ENCODE results near the gene CTSF.
A peak's percentile ranks its signal among the peaks of the same experiment; 100 is the strongest.
"Not testable (repeated sequence)": the region's sequence is repeated elsewhere in the genome, so short reads cannot be mapped to it uniquely, and the experiment has no call there.

CTSF gene

GRCh38 chr11:66589996-66590675, 21.7 kb upstream of the CTSF start:
- DNase-seq (ENCODE audit: low read depth) = no peak

- DNase-seq (ENCODE audit: low read depth) = not testable (repeated sequence)
Measured at GRCh38 chr11:66589315-66589714, 20.9 kb upstream of the CTSF start.

GRCh38 chr11:66586136-66586535, 17.7 kb upstream of the CTSF start:
- no peak for DNase-seq (ENCODE audit: low read depth)

GRCh38 chr11:66585447-66585846, 17.0 kb upstream of the CTSF start:
- DNase-seq (ENCODE audit: low read depth) = not testable (repeated sequence)

GRCh38 chr11:66582565-66583147, 14.2 kb upstream of the CTSF start:
- not testable (repeated sequence) for DNase-seq (ENCODE audit: low read depth)

GRCh38 chr11:66581261-66581660, 12.9 kb upstream of the CTSF start:
- no peak for DNase-seq (ENCODE audit: low read depth)

- no peak for DNase-seq (ENCODE audit: low read depth)
Measured at GRCh38 chr11:66580803-66581202, 12.4 kb upstream of the CTSF start.

GRCh38 chr11:66579017-66579606, 10.7 kb upstream of the CTSF start:
- DNase-seq (ENCODE audit: low read depth) = peak; percentile 53

- DNase-seq (ENCODE audit: low read depth) = no peak
Measured at GRCh38 chr11:66570850-66571180, 2.4 kb upstream of the CTSF start.

GRCh38 chr11:66570079-66570849, 1.9 kb upstream of the CTSF start:
- no peak for DNase-seq (ENCODE audit: low read depth)

GRCh38 chr11:66569076-66569475, 670 bp upstream of the CTSF start:
- DNase-seq (ENCODE audit: low read depth) = no peak

- DNase-seq (ENCODE audit: low read depth) = no peak
Measured at GRCh38 chr11:66567787-66568123, 651 bp downstream of the CTSF start.

- no peak for DNase-seq (ENCODE audit: low read depth)
Measured at GRCh38 chr11:66566221-66566620, 2.2 kb downstream of the CTSF start.

GRCh38 chr11:66564984-66565383, 3.4 kb downstream of the CTSF start:
- DNase-seq (ENCODE audit: low read depth) = no peak

GRCh38 chr11:66564538-66564937, 3.9 kb downstream of the CTSF start:
- DNase-seq (ENCODE audit: low read depth) = no peak

- DNase-seq (ENCODE audit: low read depth) = no peak
Measured at GRCh38 chr11:66563832-66564231, 4.6 kb downstream of the CTSF start.

GRCh38 chr11:66562907-66563583, 5.4 kb downstream of the CTSF start:
- no peak for DNase-seq (ENCODE audit: low read depth)

- DNase-seq (ENCODE audit: low read depth) = no peak
Measured at GRCh38 chr11:66562275-66562674, 6.1 kb downstream of the CTSF start.

- no peak for DNase-seq (ENCODE audit: low read depth)
Measured at GRCh38 chr11:66561975-66562248, 6.5 kb downstream of the CTSF start.

GRCh38 chr11:66561178-66561974, 7.0 kb downstream of the CTSF start:
- DNase-seq (ENCODE audit: low read depth) = no peak

GRCh38 chr11:66559866-66560676, 8.3 kb downstream of the CTSF start:
- DNase-seq (ENCODE audit: low read depth) = no peak

Data from activated T-helper 1 cell treated with Interleukin-2 at 50 U/mL for 16 hours (primary cell).